SK-N-SH (cell line): ENCODE data around the gene LCN9. TPM values are rescaled to one million over a fixed set of nuclear protein-coding genes. Genes with fewer than 3 reads are reported as not detected.
"Not testable (repeated sequence)": the region's sequence is repeated elsewhere in the genome, so short reads cannot be mapped to it uniquely, and the experiment has no call there.

Experiments used
- CTCF ChIA-PET: fragments of 300-600, 350-600 bp; formaldehyde crosslinking; extraction: SDS; loops from one replicate; lab custom pipeline; 2021; lab: Yijun Ruan, JAX
- POLR2A ChIA-PET: fragments of 350-600 bp; sonication (Branson Sonifier 250); formaldehyde crosslinking; extraction: SDS; loops from one replicate; lab custom pipeline; 2020; ENCODE audit warnings: antibody characterized with exemption, inconsistent platforms; lab: Yijun Ruan, JAX
- DNase-seq: peaks from one replicate; pipeline ENCODE4 v3.0.0; 2012
- H2AFZ ChIP-seq: fragments of 200-600 bp; sonication (generic); 2 replicates; pipeline ENCODE4 v1.8.1; 2016; ENCODE audit warnings: antibody characterized with exemption, mild to moderate bottlenecking, low read depth
- H3F3A ChIP-seq: fragments of 200-600 bp; sonication (generic); replicated peaks from 2 replicates; pipeline ENCODE3; 2016; ENCODE audit warnings: antibody characterized with exemption, mild to moderate bottlenecking; ENCODE audit not compliant: insufficient read depth
- H3K27ac ChIP-seq, 2 experiments: fragments of 200-500 bp in 1 of 2; fragments of 200-600 bp in 1 of 2; sonication (Bioruptor generic) in 1 of 2; sonication (generic), shearing (Covaris generic) in 1 of 2; 2 replicates each; pipeline versions ENCODE4 v1.5.1 to v1.6.1; 2014 to 2016; ENCODE audit warnings: low read depth in 2 of 2, inconsistent platforms in 1 of 2, low read length in 1 of 2, mild to moderate bottlenecking in 1 of 2, mixed read lengths in 1 of 2
- H3K27me3 ChIP-seq: fragments of 200-600 bp; sonication (generic), shearing (Covaris generic); 2 replicates; pipeline ENCODE4 v1.6.1; 2016; ENCODE audit warnings: mixed run types; ENCODE audit not compliant: insufficient read depth
- H3K36me3 ChIP-seq, 2 experiments: fragments of 200-500 bp in 1 of 2; fragments of 200-600 bp in 1 of 2; sonication (Bioruptor generic) in 1 of 2; sonication (generic) in 1 of 2; replicated peaks in 1 of 2; 2 replicates each; pipeline versions ENCODE3 to v1.5.1; 2014 to 2016; ENCODE audit warnings: low read length in 1 of 2, mild to moderate bottlenecking in 1 of 2; ENCODE audit not compliant: insufficient read depth in 2 of 2, control insufficient read depth in 1 of 2
- H3K4me1 ChIP-seq, 2 experiments: fragments of 200-500 bp in 1 of 2; fragments of 200-600 bp in 1 of 2; sonication (Bioruptor generic) in 1 of 2; sonication (generic), shearing (Covaris generic) in 1 of 2; 2 replicates each; pipeline versions ENCODE4 v1.5.1 to v1.6.1; 2014 to 2016; ENCODE audit warnings: low read depth in 1 of 2, low read length in 1 of 2, mixed run types in 1 of 2; ENCODE audit not compliant: insufficient read depth in 2 of 2, control insufficient read depth in 1 of 2
- H3K4me2 ChIP-seq: fragments of 200-600 bp; sonication (generic), shearing (Covaris generic); 2 replicates; pipeline ENCODE4 v1.6.1; 2017; ENCODE audit warnings: mixed run types
- H3K4me3 ChIP-seq, 2 experiments: fragments of 200-500 bp in 1 of 2; fragments of 200-600 bp in 1 of 2; sonication (Bioruptor generic) in 1 of 2; sonication (generic), shearing (Covaris generic) in 1 of 2; 2 replicates each; pipeline versions ENCODE4 v1.5.1 to v1.8.1; 2014 to 2016; ENCODE audit warnings: low read depth in 2 of 2, inconsistent platforms in 1 of 2, low read length in 1 of 2, mild to moderate bottlenecking in 1 of 2, mixed read lengths in 1 of 2, moderate library complexity in 1 of 2
- H3K79me2 ChIP-seq: fragments of 200-600 bp; sonication (generic); 2 replicates; pipeline ENCODE4 v1.8.1; 2017; ENCODE audit warnings: mild to moderate bottlenecking; ENCODE audit not compliant: insufficient read depth
- H3K9ac ChIP-seq: fragments of 200-600 bp; sonication (generic); 2 replicates; pipeline ENCODE4 v1.6.1; 2017; ENCODE audit warnings: mixed run types
- H3K9me2 ChIP-seq: fragments of 200-600 bp; sonication (generic); 2 replicates; pipeline ENCODE4 v1.6.1; 2017; ENCODE audit warnings: mixed run types
- H3K9me3 ChIP-seq: fragments of 200-600 bp; sonication (generic); 2 replicates; pipeline ENCODE4 v1.6.1; 2017; ENCODE audit warnings: mixed run types, mild to moderate bottlenecking, moderate library complexity
- H4K20me1 ChIP-seq: fragments of 200-600 bp; sonication (generic); 2 replicates; pipeline ENCODE4 v1.6.1; 2017; ENCODE audit warnings: mild to moderate bottlenecking, mixed run types; ENCODE audit not compliant: insufficient read depth
- CHD2 ChIP-seq: fragments of 150-350 bp; IDR thresholded peaks from 2 replicates; pipeline ENCODE4 v1.6.1; 2018; ENCODE audit warnings: low read length; ENCODE audit not compliant: partially characterized antibody
- ELF1 ChIP-seq: IDR thresholded peaks from 2 replicates; pipeline ENCODE4 v1.4.0; 2012
- EP300 ChIP-seq, 2 experiments: IDR thresholded peaks; 2 replicates each; pipeline versions ENCODE4 v1.4.0 to v1.6.1; 2012; ENCODE audit warnings: borderline replicate concordance in 1 of 2, low read depth in 1 of 2, low read length in 1 of 2
- EZH2phosphoT487 ChIP-seq: fragments of 200-600 bp; sonication (generic); IDR thresholded peaks from 2 replicates; pipeline ENCODE4 v1.6.1; 2017; ENCODE audit warnings: low read depth, mixed run types, mild to moderate bottlenecking, antibody characterized with exemption, moderate library complexity, borderline replicate concordance
- FOXM1 ChIP-seq: IDR thresholded peaks from 2 replicates; pipeline ENCODE4 v1.4.0; 2012; ENCODE audit warnings: low read depth, mild to moderate bottlenecking
- GABPA ChIP-seq: IDR thresholded peaks from 2 replicates; pipeline ENCODE4 v1.4.0; 2012; ENCODE audit warnings: low read depth, mild to moderate bottlenecking
- JUND ChIP-seq: IDR thresholded peaks from 2 replicates; pipeline ENCODE4 v1.4.0; 2012
- POLR2AphosphoS5 ChIP-seq: IDR thresholded peaks from 2 replicates; pipeline ENCODE4 v1.6.1; 2012; ENCODE audit warnings: low read depth, low read length
- RAD21 ChIP-seq: IDR thresholded peaks from 2 replicates; pipeline ENCODE4 v1.6.1; 2012; ENCODE audit warnings: mild to moderate bottlenecking, low read length
- SMC3 ChIP-seq: IDR thresholded peaks from 2 replicates; pipeline ENCODE4 v1.6.1; 2012; ENCODE audit warnings: low read depth, low read length, improper control_type of control experiment
- TCF12 ChIP-seq: IDR thresholded peaks from 2 replicates; pipeline ENCODE4 v1.4.0; 2012
- WGBS: methylation state at CpG from one replicate; pipeline ENCODE4 v1.1.6; 2017; ENCODE audit warnings: low lambda C conversion rate; 5-methylcytosine and 5-hydroxymethylcytosine counted together
- polyA plus RNA-seq, 3 experiments: library from polyadenylated mRNA; depleted of rRNA; stranded (reverse); fragments of >200 nt; gene quantifications; 2 replicates each; pipeline ENCODE4 v1.2.3, GENCODE V29; 2012
- TF ChIP-seq, protein P1 (sequence below): IDR thresholded peaks from 2 replicates; pipeline ENCODE4 v1.6.1; 2012; ENCODE audit warnings: mild to moderate bottlenecking, low read depth, low read length, moderate library complexity
- TF ChIP-seq, protein P2 (sequence below): IDR thresholded peaks from 2 replicates; pipeline ENCODE4 v1.4.0; 2012; ENCODE audit warnings: low read depth
- TF ChIP-seq, protein P3 (sequence below): fragments of 150-350 bp; IDR thresholded peaks from 2 replicates; pipeline ENCODE4 v1.6.1; 2016; ENCODE audit warnings: mild to moderate bottlenecking, low read depth, low read length

LCN9 gene
- polyA plus RNA-seq, 1 of the 3 experiments (the other 2 are of a cell fraction) = not detected

DNA sequence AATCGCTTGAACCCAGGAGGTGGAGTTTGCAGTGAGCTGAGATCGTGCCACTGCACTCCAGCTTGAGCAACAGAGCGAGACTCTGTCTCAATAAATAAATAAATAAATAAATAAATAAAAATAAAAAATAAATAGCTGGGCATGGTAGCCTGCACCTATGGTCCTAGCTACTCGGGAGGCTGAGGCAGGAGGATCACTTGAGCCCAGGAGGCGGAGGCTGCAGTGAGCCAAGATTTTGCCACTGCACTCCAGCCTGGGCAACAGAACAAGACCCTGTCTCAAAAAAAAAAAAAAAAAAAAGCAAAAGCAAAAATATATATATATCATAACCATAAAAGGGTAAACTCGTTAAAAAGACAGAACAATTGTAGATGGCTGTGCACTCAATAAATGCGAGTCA is 9.7 kb downstream of the LCN9 start:
- H3K36me3 ChIP-seq, H3K4me1 ChIP-seq, POLR2A ChIA-PET, H4K20me1 ChIP-seq, H3K79me2 ChIP-seq, H3K27me3 ChIP-seq, H3K4me3 ChIP-seq, H3F3A ChIP-seq, DNase-seq, H3K27ac ChIP-seq, H3K9ac ChIP-seq, H3K9me3 ChIP-seq, H2AFZ ChIP-seq, H3K4me2 ChIP-seq, H3K9me2 ChIP-seq: not testable (repeated sequence)
- CTCF ChIA-PET = interaction anchor here (1.0 to 1.6 kb wide), 2 partner anchors 26 to 69 kb away, joined by 3 to 5 read pairs; no protein-coding TSS in a partner anchor
- WGBS = 36% methylated on average over 7 of the region's 7 CpGs

DNA sequence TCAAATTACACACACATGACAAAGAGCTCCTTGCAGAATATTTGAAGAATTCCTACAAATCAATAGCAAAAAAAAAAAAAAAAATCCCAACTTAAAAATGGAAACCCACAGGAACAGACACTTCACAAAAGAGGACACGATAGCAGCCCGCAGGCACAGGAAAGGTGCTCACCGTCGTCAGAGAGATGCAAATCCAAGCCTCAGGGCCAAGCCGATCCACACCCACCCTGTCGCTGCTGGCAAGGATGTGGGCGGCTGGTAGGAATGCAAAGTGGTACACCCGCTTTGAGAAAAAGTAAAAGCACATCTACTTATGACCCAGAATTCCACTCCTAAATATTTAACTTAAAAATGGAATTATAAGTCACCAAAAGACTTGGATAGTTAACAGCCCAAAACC is 10.8 kb downstream of the LCN9 start:
- WGBS = 46% methylated on average over 8 of the region's 8 CpGs
- Histone ChIP-seq H3K4me2 (no peak overlapping the region), H3K4me3 (no peak overlapping the region), H3K27ac (no peak overlapping the region), H2AFZ (no peak overlapping the region), H3K79me2 (no peaks in the 10 kb centered on the region), H3F3A (no peaks in the 10 kb centered on the region), H3K9me2 (no peaks in the 10 kb centered on the region), H3K9ac (no peak overlapping the region), H4K20me1 (no peaks in the 10 kb centered on the region), H3K4me1 (no peaks in the 10 kb centered on the region), H3K36me3 (no peaks in the 10 kb centered on the region), H3K9me3 (no peaks in the 10 kb centered on the region), H3K27me3 (no peaks in the 10 kb centered on the region)
- CTCF ChIA-PET = interaction anchor here (1.4 kb wide), 1 partner anchor 30 kb away, joined by 3 read pairs; no protein-coding TSS in a partner anchor
- POLR2A ChIA-PET = no interaction called here
- TF ChIP-seq ELF1 (no peak), TCF12 (no peak), JUND (no peak), EP300 (IDR thresholded peaks at IDR 0.05; ENCODE audit: borderline replicate concordance in 1 of 2, low read depth in 1 of 2, low read length in 1 of 2) (no peak), EZH2phosphoT487 (no peak), POLR2AphosphoS5 (no peak)
- TF ChIP-seq, protein P1, sequence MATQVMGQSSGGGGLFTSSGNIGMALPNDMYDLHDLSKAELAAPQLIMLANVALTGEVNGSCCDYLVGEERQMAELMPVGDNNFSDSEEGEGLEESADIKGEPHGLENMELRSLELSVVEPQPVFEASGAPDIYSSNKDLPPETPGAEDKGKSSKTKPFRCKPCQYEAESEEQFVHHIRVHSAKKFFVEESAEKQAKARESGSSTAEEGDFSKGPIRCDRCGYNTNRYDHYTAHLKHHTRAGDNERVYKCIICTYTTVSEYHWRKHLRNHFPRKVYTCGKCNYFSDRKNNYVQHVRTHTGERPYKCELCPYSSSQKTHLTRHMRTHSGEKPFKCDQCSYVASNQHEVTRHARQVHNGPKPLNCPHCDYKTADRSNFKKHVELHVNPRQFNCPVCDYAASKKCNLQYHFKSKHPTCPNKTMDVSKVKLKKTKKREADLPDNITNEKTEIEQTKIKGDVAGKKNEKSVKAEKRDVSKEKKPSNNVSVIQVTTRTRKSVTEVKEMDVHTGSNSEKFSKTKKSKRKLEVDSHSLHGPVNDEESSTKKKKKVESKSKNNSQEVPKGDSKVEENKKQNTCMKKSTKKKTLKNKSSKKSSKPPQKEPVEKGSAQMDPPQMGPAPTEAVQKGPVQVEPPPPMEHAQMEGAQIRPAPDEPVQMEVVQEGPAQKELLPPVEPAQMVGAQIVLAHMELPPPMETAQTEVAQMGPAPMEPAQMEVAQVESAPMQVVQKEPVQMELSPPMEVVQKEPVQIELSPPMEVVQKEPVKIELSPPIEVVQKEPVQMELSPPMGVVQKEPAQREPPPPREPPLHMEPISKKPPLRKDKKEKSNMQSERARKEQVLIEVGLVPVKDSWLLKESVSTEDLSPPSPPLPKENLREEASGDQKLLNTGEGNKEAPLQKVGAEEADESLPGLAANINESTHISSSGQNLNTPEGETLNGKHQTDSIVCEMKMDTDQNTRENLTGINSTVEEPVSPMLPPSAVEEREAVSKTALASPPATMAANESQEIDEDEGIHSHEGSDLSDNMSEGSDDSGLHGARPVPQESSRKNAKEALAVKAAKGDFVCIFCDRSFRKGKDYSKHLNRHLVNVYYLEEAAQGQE = no peak
- DNase-seq = no peak

DNA sequence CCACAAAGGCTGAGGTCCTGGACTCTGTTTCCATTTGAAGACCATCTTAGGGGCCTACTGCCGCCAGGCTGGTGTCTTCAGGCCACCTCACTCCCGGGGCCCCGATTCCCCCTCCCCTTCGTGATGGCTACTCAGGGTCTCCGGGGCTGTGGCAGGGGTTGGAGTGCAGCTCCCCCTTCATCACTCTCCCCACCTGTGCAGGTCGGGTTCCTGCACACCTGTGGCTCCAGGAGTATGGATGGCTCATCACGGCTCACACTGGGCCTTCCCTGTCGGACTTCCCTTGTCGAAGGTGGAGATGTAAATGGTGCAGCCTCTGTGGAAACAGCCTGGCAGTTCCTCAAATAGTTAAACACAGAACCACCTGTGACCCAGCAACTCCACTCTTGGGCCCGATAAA is 11.9 kb downstream of the LCN9 start:
- H3F3A ChIP-seq = no peaks in the 10 kb centered on the region
- no peak overlapping the region for H3K4me2 ChIP-seq
- no peak overlapping the region for H3K9ac ChIP-seq
- H3K36me3 ChIP-seq = no peaks in the 10 kb centered on the region
- H2AFZ ChIP-seq = no peak overlapping the region
- no peaks in the 10 kb centered on the region for H3K4me1 ChIP-seq
- no peaks in the 10 kb centered on the region for H3K27me3 ChIP-seq
- no peaks in the 10 kb centered on the region for H3K79me2 ChIP-seq
- H3K9me2 ChIP-seq = no peaks in the 10 kb centered on the region
- DNase-seq = no peak
- CTCF ChIA-PET = no interaction called here
- no peaks in the 10 kb centered on the region for H3K9me3 ChIP-seq
- TF ChIP-seq, protein P2, sequence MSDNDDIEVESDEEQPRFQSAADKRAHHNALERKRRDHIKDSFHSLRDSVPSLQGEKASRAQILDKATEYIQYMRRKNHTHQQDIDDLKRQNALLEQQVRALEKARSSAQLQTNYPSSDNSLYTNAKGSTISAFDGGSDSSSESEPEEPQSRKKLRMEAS = no peak
- TF ChIP-seq FOXM1 = no peak
- no peak for TF ChIP-seq CHD2
- TF ChIP-seq RAD21 = no peak
- no peak for TF ChIP-seq TCF12
- no peak for TF ChIP-seq GABPA
- TF ChIP-seq, protein P3, sequence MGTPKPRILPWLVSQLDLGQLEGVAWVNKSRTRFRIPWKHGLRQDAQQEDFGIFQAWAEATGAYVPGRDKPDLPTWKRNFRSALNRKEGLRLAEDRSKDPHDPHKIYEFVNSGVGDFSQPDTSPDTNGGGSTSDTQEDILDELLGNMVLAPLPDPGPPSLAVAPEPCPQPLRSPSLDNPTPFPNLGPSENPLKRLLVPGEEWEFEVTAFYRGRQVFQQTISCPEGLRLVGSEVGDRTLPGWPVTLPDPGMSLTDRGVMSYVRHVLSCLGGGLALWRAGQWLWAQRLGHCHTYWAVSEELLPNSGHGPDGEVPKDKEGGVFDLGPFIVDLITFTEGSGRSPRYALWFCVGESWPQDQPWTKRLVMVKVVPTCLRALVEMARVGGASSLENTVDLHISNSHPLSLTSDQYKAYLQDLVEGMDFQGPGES = no peak
- no peak for TF ChIP-seq SMC3
- H3K27ac ChIP-seq = no peak overlapping the region
- H4K20me1 ChIP-seq = no peaks in the 10 kb centered on the region
- 42% methylated on average over 9 of the region's 10 CpGs for WGBS
- POLR2A ChIA-PET = no interaction called here
- H3K4me3 ChIP-seq = no peak overlapping the region
